Measurements from ENCODE around the gene HSD3B1. TPM values are rescaled to one million over a fixed set of nuclear protein-coding genes. Genes with fewer than 3 reads are reported as not detected.

HSD3B1 gene
- total and polyA plus RNA-seq, 11 donors = not detected

DNA sequence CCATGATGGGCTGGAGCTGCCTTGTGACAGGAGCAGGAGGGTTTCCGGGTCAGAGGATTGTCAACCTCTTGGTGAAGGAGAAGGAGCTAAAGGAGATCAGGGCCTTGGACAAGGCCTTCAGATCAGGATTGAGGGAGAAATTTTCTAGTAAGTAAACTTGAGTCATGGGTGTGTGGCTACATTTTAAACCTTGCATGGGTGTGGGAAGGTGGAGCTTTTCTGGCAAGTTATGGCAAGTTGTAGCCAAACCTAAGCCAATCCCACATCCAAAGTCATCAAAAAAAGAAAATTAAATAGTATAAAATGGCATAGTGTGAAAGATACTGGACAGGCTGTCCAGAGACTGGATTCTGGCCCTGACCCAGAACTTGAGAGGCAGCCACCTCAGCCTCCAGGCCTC, 39.8 kb upstream of the HSD3B1 start:
- no peaks in the 10 kb centered on the region for H3K36me3 ChIP-seq
- ATAC-seq (no peak), DNase-seq (no peak)
- intact Hi-C loops (cut with DNase I) = no loop called here
- TF ChIP-seq POLR2A (IDR thresholded peaks at IDR 0.05) = no peak
- TF ChIP-seq, protein P1, sequence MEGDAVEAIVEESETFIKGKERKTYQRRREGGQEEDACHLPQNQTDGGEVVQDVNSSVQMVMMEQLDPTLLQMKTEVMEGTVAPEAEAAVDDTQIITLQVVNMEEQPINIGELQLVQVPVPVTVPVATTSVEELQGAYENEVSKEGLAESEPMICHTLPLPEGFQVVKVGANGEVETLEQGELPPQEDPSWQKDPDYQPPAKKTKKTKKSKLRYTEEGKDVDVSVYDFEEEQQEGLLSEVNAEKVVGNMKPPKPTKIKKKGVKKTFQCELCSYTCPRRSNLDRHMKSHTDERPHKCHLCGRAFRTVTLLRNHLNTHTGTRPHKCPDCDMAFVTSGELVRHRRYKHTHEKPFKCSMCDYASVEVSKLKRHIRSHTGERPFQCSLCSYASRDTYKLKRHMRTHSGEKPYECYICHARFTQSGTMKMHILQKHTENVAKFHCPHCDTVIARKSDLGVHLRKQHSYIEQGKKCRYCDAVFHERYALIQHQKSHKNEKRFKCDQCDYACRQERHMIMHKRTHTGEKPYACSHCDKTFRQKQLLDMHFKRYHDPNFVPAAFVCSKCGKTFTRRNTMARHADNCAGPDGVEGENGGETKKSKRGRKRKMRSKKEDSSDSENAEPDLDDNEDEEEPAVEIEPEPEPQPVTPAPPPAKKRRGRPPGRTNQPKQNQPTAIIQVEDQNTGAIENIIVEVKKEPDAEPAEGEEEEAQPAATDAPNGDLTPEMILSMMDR (IDR thresholded peaks at IDR 0.05) = no peak
- H3K9me3 ChIP-seq = no peaks in the 10 kb centered on the region
- H3K27ac ChIP-seq = no peak overlapping the region
- no peaks in the 10 kb centered on the region for H3K27me3 ChIP-seq
- no peaks in the 10 kb centered on the region for H3K4me1 ChIP-seq
- no peak overlapping the region for H3K4me3 ChIP-seq
- 80 to 97% (median 89%) methylated on average over 1 of the region's 1 CpG for WGBS, 4 donors

DNA sequence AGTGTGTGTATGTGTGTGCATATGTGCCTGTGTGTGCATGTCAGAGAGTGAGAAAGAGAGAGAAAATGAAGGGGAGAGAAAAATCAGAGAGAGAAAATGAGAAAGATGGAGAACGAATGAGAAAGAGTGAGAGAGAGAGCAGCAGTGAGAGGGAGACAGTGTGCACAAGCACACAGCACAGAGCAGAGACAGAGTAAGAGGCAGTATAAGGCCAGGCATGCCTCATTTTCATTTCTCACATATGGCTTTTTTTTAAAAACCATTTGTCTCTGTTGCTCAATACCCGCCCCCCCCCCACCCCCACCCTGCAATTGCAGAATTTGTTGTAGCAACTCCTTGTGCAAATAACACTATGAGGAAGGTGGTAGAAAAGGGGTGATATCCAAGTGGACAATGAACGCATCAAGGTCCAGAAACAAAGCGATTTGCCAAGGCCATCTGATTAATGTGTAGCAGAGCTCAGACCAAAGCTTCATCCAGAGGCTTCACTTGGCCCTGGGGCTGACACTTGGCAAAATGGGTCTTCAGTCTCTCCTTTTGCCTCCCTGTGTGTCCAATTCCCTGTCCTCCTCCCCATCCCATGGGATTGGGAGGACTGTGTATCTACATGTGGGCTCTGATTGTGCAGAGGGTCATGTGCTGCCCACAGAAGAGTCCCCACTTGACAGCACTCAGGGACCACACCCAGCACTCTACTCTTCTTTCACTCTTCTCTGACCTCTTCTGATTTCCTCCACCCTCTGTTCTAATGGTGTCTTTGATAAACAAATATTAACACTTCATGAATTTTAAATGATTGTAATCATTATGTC, 38.9 kb upstream of the HSD3B1 start:
- 62 to 75% (median 65%) methylated on average over 4 of the region's 4 CpGs for WGBS, 4 donors
- no peaks in the 10 kb centered on the region for H3K36me3 ChIP-seq
- no peaks in the 10 kb centered on the region for H3K4me1 ChIP-seq
- DNase-seq (no peak), ATAC-seq (no peak)
- intact Hi-C loops (cut with DNase I) = no loop called here
- H3K27me3 ChIP-seq = no peaks in the 10 kb centered on the region
- H3K9me3 ChIP-seq = no peaks in the 10 kb centered on the region
- H3K27ac ChIP-seq = no peak overlapping the region
- no peak overlapping the region for H3K4me3 ChIP-seq
- TF ChIP-seq POLR2A (IDR thresholded peaks at IDR 0.05) = no peak
- TF ChIP-seq, protein P1 (IDR thresholded peaks at IDR 0.05) = no peak

DNA sequence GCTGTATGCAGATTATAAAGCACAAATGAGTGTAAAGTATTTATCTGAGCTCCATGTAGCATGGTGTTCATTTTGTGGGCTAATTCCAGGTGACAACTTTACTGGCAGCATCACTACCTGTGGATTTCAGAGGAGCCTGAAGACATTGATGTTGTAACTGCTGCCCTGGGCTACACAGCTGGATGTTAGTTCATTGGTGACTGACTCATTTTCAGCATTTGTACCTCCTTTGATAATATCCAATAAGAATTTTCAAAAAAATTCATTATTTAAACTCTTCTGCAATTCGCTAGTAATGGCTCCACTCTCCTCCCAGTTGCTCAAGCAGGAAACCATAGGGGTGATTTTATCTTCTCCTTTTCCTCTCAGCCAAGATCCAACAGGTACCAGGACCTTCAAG, 37.3 kb upstream of the HSD3B1 start:
- TF ChIP-seq, protein P1 (IDR thresholded peaks at IDR 0.05) = no peak
- TF ChIP-seq POLR2A (IDR thresholded peaks at IDR 0.05) = no peak
- no peak overlapping the region for H3K4me3 ChIP-seq
- intact Hi-C loops (cut with DNase I) = loop anchor here in 1 of 10 donors (10.0 kb wide), 1 partner anchor 195 kb away; no protein-coding TSS in a partner anchor
- H3K27ac ChIP-seq = no peak overlapping the region
- ATAC-seq = no peak
- H3K36me3 ChIP-seq = no peaks in the 10 kb centered on the region
- DNase-seq = no peak
- H3K9me3 ChIP-seq = no peaks in the 10 kb centered on the region
- H3K27me3 ChIP-seq = no peaks in the 10 kb centered on the region
- H3K4me1 ChIP-seq = no peaks in the 10 kb centered on the region
- 63 to 78% (median 67%) methylated on average over 1 of the region's 1 CpG for WGBS, 4 donors

DNA sequence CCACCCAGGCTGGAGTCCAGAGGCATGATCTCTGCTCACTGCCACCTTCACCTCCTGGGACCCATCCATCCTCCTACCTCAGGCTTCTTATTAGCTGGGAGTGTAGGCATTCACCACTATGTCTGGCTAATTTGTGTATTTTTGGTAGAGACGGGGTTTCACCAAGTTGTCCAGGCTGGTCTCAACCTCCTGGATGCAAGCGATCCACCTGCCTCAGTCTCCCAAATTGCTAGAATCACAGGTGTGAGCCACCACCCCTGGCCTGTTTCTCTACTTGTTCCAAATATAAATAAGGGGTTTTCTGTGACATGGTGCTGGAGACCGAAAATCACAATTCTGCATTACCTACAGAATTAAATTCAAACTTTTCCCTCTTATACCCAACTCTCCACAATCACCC, 36.6 kb upstream of the HSD3B1 start:
- DNase-seq (no peak), ATAC-seq (no peak)
- TF ChIP-seq, protein P1 (IDR thresholded peaks at IDR 0.05) = no peak
- no peak for TF ChIP-seq POLR2A (IDR thresholded peaks at IDR 0.05)
- Histone ChIP-seq H3K36me3 (no peaks in the 10 kb centered on the region), H3K27ac (no peak overlapping the region), H3K4me1 (no peaks in the 10 kb centered on the region), H3K4me3 (no peak overlapping the region), H3K27me3 (no peaks in the 10 kb centered on the region), H3K9me3 (no peaks in the 10 kb centered on the region)
- intact Hi-C loops (cut with DNase I) = loop anchor here in 1 of 10 donors (10.0 kb wide), 1 partner anchor 194 kb away; no protein-coding TSS in a partner anchor
- WGBS, 4 donors = 85 to 91% (median 88%) methylated on average over 3 of the region's 3 CpGs

Data from heart left ventricle (tissue), 16 donors.